ENCODE results near the gene MAML3.
"Not testable (repeated sequence)": the region's sequence is repeated elsewhere in the genome, so short reads cannot be mapped to it uniquely, and the experiment has no call there.

MAML3 gene

GRCh38 chr4:139961344-139961946 is 192.5 kb downstream of the MAML3 start:
- no peak for DNase-seq (ENCODE audit: low spot score)

DNA sequence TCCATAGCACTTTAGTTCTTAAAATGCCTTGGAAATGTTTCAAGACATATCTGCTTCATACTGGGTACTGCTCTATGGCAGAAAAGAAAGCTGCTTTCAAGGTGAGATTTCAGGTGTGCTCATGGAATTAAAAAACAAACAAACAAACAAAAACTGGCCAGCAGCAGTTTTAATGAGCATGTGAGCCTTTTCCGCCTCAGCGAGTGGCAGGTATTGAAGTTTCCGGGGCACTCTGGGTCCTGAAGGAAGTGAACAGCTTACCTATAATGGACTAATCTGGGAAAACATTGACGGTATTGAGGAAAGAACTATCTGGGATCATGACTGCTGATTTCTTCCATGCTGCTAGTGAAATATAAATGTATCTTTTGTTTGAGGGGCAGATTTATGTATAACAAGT is 194.6 kb downstream of the MAML3 start:
- DNase-seq (ENCODE audit: low spot score), result no peak

GRCh38 chr4:139958739-139959098 is 195.3 kb downstream of the MAML3 start:
- no peak for DNase-seq (ENCODE audit: low spot score)

GRCh38 chr4:139957986-139958738 is 195.8 kb downstream of the MAML3 start:
- no peak for DNase-seq (ENCODE audit: low spot score)

DNA sequence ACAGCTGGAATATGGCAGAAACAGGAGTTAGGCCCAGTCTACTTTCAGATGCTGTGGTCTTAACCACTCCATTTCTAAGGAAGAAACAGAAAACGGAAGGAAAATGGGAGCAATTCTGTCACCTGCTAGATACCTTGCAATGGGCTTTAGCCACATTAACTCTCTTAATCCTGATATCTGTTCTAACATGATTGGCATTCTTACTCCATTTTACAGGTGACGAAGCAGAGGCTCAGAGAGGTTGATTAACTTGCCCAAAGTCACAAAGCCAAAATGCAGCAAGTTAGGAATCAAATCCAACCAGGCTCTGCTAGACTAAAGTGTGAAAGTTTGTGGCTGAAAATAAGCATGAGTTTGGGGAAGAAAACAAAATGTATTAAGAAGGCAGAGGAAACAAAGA is 196.9 kb downstream of the MAML3 start:
- DNase-seq (ENCODE audit: low spot score), result no peak

DNA sequence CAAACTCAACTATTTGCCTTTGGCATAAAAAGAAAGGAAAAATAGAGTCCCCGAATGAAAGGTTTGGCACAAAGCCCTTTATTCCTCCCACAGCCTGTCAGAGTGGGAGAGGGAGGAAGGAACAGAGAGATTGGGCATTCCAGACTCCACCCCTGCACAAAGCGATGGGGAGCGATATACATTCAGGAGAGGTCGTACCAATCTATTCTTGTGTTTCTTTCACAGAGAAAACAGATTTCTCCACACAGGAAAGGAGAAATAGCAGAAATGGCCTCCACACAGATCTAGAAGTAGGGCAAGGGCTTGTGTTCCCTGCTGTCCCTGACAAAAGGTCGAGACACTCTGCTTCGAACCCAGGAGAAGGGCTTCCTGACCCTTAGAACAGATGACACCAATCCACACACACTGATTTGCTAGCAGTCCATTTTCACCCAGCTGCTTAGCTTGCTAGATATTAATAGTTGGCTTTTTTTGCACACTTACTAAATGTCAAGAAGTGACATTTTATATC is 197.4 kb downstream of the MAML3 start:
- DNase-seq (ENCODE audit: low spot score), result no peak

GRCh38 chr4:139955600-139955999 is 198.4 kb downstream of the MAML3 start:
- no peak for DNase-seq (ENCODE audit: low spot score)

DNA sequence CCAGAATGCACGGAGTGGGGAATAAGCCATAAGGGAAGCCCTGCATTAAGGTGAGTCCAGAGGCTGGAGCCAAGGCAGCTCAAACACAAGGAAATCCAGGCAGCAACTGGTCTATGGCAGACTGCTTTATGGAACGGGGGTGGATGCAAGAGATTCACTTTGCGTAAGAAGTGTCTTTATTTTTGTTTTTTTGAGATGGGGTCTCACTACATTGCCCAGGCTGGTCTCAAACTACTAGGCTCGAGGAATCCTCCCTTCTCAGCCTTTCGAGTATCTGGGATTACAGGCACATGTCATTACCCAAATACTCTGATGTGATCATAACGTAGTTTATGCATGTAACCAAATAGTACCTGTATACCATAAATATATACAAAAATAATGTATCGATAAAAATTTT is 199.5 kb downstream of the MAML3 start:
- DNase-seq (ENCODE audit: low spot score), result no peak

DNA sequence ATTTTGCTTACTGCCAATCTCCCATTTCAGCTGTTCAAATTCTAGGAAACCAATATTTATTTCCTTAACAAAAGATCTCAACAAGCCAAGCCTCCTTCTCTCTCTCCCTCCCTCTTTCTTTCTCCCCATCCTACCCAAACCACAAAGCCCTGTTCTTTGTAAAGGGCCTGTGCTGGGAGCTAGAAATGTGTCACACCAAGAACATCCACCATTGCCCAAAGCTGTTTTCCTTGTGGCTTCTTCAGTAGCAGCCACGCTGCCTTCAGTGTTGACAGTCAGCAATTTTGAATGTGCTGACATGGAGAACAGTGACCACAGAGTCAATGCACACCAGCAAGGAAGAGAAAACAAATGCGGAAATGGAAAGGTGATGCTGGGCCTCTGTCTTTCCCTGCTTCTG is 203.0 kb downstream of the MAML3 start:
- DNase-seq (ENCODE audit: low spot score), result no peak

- no peak for DNase-seq (ENCODE audit: low spot score)
Measured at GRCh38 chr4:139950568-139950967, 203.4 kb downstream of the MAML3 start.

- DNase-seq (ENCODE audit: low spot score), result not testable (repeated sequence)
Measured at GRCh38 chr4:139944916-139945315, 209.1 kb downstream of the MAML3 start.

- DNase-seq (ENCODE audit: low spot score), result no peak
Measured at GRCh38 chr4:139943277-139943676, 210.7 kb downstream of the MAML3 start.

GRCh38 chr4:139942241-139942640 is 211.7 kb downstream of the MAML3 start:
- DNase-seq (ENCODE audit: low spot score), result no peak

- no peak for DNase-seq (ENCODE audit: low spot score)
Measured at GRCh38 chr4:139940600-139940999, 213.4 kb downstream of the MAML3 start.

GRCh38 chr4:139938414-139938813 is 215.6 kb downstream of the MAML3 start:
- no peak for DNase-seq (ENCODE audit: low spot score)

- DNase-seq (ENCODE audit: low spot score), result no peak
Measured at GRCh38 chr4:139935911-139936310, 218.1 kb downstream of the MAML3 start.

- no peak for DNase-seq (ENCODE audit: low spot score)
Measured at GRCh38 chr4:139934708-139935195, 219.2 kb downstream of the MAML3 start.

GRCh38 chr4:139934057-139934707 is 219.8 kb downstream of the MAML3 start:
- no peak for DNase-seq (ENCODE audit: low spot score)

- DNase-seq (ENCODE audit: low spot score), result no peak
Measured at GRCh38 chr4:139933541-139933940, 220.4 kb downstream of the MAML3 start.

DNA sequence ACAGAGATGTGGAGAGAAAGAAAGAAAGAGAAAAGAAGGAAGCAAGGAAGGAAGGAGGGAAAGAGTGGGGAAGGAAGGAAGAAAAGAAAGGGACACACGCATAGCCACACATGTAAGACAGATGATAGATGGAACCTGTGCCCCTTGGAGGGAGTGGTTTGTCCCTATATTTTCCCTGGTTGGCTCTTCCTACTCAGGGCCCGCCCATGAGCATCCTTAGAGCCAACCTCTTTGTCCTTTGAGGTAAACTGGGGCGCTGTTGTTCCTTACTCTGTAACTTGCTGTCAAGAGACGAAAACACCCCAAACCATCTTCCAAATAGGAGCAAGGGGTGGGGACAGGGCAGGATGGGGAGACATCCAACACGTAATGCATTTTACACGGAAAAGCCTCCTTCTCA is 220.9 kb downstream of the MAML3 start:
- no peak for DNase-seq (ENCODE audit: low spot score)

- no peak for DNase-seq (ENCODE audit: low spot score)
Measured at GRCh38 chr4:139924782-139925181, 229.2 kb downstream of the MAML3 start.

- DNase-seq (ENCODE audit: low spot score), result no peak
Measured at GRCh38 chr4:139922406-139923024, 231.5 kb downstream of the MAML3 start.

Data from left forelimb (tissue), 1 donor.